Measurements from ENCODE around the gene C1orf87. TPM values are rescaled to one million over a fixed set of nuclear protein-coding genes. Genes with fewer than 3 reads are reported as not detected.

The C1orf87 gene, protein sequence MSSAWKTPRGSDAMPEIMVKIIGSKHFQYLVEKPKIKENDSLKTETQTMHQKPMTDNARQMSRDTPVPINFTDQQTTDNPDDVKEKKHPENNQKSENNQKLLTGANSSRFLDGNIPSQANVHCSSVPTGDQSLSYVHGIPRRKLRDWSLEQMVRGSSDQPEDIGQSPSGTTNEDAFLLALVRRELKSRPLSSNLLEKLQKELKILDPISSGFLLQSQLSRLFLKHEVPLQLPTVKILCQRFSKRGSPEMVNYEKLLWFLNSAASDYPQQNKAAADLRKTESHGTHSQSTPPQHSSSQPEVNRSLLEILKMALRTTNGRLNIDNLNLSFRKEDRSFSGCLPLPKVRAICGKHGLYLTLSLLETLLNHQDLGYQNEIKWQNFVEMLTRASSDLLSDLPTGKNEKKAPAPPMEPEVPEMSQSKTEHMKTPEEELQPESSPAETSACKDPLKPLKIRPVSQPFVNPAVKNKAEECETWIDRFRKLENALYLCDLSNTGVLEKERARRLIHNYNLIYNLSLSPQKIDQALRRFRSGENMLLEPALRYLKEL
- not detected for polyA plus RNA-seq (2013, experiment 1 of 2)
- polyA plus RNA-seq (2013, experiment 2 of 2): not detected

GRCh38 chr1:60073605-60074278 lies at the start of gene C1orf87:
TSS of gene C1orf87 (minus strand) at chr1:60073770. CDS start at chr1:60072643, 1,127 bp downstream.
- H3K36me3 ChIP-seq (replicated peaks in 1 of 2; ENCODE audit: control insufficient read depth in 2 of 2, insufficient read depth in 2 of 2, low read length in 2 of 2): no peaks in the 10 kb centered on the region
- peak; percentile 11 for DNase-seq (ENCODE audit: low spot score)
- no peak within 1 kb of the TSS for H3K23ac ChIP-seq (ENCODE audit: low read depth, low read length, poor library complexity)
- H2BK12ac ChIP-seq (ENCODE audit: low read length): no peak within 1 kb of the TSS
- H2AFZ ChIP-seq (ENCODE audit: low read length): no peak within 1 kb of the TSS
- peak within 1 kb of the TSS; percentile 58 for H3K4me2 ChIP-seq (ENCODE audit: insufficient read depth, low read length, poor library complexity, severe bottlenecking)
- no peak within 1 kb of the TSS for H3K9ac ChIP-seq (ENCODE audit: low read depth, low read length, poor library complexity)
- H3K79me1 ChIP-seq (ENCODE audit: low read depth, low read length): no peaks in the 10 kb centered on the region
- no peak within 1 kb of the TSS for H2BK120ac ChIP-seq (ENCODE audit: low read depth, low read length)
- H2BK5ac ChIP-seq (ENCODE audit: low read length): no peak within 1 kb of the TSS
- H3K18ac ChIP-seq (ENCODE audit: low read length): no peak within 1 kb of the TSS
- H2BK15ac ChIP-seq (ENCODE audit: low read length): no peak within 1 kb of the TSS
- H3K14ac ChIP-seq (ENCODE audit: low read length): peak within 1 kb of the TSS; percentile 67
- no peak within 1 kb of the TSS for H2AK5ac ChIP-seq (ENCODE audit: low read depth, low read length)
- H3K27me3 ChIP-seq (ENCODE audit: control insufficient read depth in 3 of 3, insufficient read depth in 3 of 3, low read depth in 1 of 3, low read length in 3 of 3): peaks cover 0 to 21% (median 8%) of the 10 kb centered on the region in 3 experiments
- peaks cover 0 to 2% of the 10 kb centered on the region in 2 donors for H3K4me1 ChIP-seq (ENCODE audit: control insufficient read depth in 2 of 2, insufficient read depth in 1 of 2, low read depth in 1 of 2, low read length in 2 of 2)
- no CpG with 5 or more reads among the region's 36 CpGs for WGBS, 2 donors (ENCODE audit: extremely low coverage in 2 of 2, insufficient read length in 2 of 2, insufficient replicate concordance in 1 of 2)
- no peak within 1 kb of the TSS for H3K27ac ChIP-seq (replicated peaks; ENCODE audit: low read length)
- H3K4me3 ChIP-seq (ENCODE audit: low read length in 2 of 2): peak within 1 kb of the TSS in 1 of 2 donors; percentile 75
- no peaks in the 10 kb centered on the region for H3K9me3 ChIP-seq (replicated peaks in 1 of 2; ENCODE audit: control insufficient read depth in 2 of 2, insufficient read depth in 1 of 2, low read depth in 1 of 2, low read length in 2 of 2)
- H3K4ac ChIP-seq (ENCODE audit: low read length): no peak within 1 kb of the TSS
- H4K8ac ChIP-seq (ENCODE audit: low read depth, low read length): no peak within 1 kb of the TSS
- H4K91ac ChIP-seq (ENCODE audit: low read depth, low read length, poor library complexity): no peak within 1 kb of the TSS

GRCh38 chr1:60118085-60118484 lies 44.5 kb upstream of the C1orf87 start:
- H3K27ac ChIP-seq (replicated peaks; ENCODE audit: low read length): no peak overlapping the region
- H2BK120ac ChIP-seq (ENCODE audit: low read depth, low read length): no peak overlapping the region
- H2BK5ac ChIP-seq (ENCODE audit: low read length): no peak overlapping the region

DNA sequence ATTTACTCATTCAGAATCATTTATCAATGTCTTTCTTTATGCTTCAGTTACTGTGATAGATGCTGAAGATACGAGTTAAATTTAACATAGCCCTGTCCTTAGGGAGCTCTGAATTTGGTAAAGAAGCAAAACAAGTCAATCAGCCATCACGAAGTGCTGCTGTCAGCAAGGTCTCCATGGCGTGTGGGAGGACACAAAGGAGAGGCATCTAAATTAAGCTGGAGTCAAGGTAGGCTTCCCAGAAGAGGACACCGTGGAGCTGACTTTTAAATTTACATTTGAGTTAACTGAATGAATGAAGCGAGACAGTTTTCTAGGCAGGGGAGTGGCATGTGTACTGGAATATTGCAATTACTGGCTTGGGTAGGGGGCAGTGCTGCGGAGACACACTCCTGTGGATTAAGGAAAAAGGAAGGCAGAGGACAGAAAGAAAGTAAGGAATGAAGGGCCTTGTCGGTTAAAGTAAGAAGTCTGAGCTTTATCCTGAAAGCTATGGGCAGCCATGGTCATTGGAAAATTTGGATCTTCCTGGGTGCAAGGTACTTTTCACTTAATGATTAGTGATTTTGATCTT lies 41.3 kb upstream of the C1orf87 start:
- no CpG with 5 or more reads among the region's 7 CpGs for WGBS, 2 donors (ENCODE audit: extremely low coverage in 2 of 2, insufficient read length in 2 of 2, insufficient replicate concordance in 1 of 2)
- Histone ChIP-seq H3K36me3 (replicated peaks in 1 of 2; ENCODE audit: control insufficient read depth in 2 of 2, insufficient read depth in 2 of 2, low read length in 2 of 2) (no peaks in the 10 kb centered on the region), H2BK12ac (ENCODE audit: low read length) (no peak overlapping the region), H3K9ac (ENCODE audit: low read depth, low read length, poor library complexity) (no peak overlapping the region), H3K79me1 (ENCODE audit: low read depth, low read length) (no peaks in the 10 kb centered on the region), H3K27ac (replicated peaks; ENCODE audit: low read length) (no peak overlapping the region), H3K4me2 (ENCODE audit: insufficient read depth, low read length, poor library complexity, severe bottlenecking) (no peak overlapping the region), H3K23ac (ENCODE audit: low read depth, low read length, poor library complexity) (no peak overlapping the region), H2AK5ac (ENCODE audit: low read depth, low read length) (no peak overlapping the region), H2BK120ac (ENCODE audit: low read depth, low read length) (no peak overlapping the region), H3K4me1 (ENCODE audit: control insufficient read depth in 2 of 2, insufficient read depth in 1 of 2, low read depth in 1 of 2, low read length in 2 of 2) (peaks cover 3 to 5% of the 10 kb centered on the region in 2 donors), H4K8ac (ENCODE audit: low read depth, low read length) (no peak overlapping the region), H3K9me3 (replicated peaks in 1 of 2; ENCODE audit: control insufficient read depth in 2 of 2, insufficient read depth in 1 of 2, low read depth in 1 of 2, low read length in 2 of 2) (no peaks in the 10 kb centered on the region), H2AFZ (ENCODE audit: low read length) (peak overlapping the region; percentile 65), H2BK5ac (ENCODE audit: low read length) (no peak overlapping the region), H3K4me3 (ENCODE audit: low read length in 2 of 2) (no peak overlapping the region), H4K91ac (ENCODE audit: low read depth, low read length, poor library complexity) (no peak overlapping the region), H2BK15ac (ENCODE audit: low read length) (no peak overlapping the region), H3K4ac (ENCODE audit: low read length) (no peak overlapping the region), H3K27me3 (ENCODE audit: control insufficient read depth in 3 of 3, insufficient read depth in 3 of 3, low read depth in 1 of 3, low read length in 3 of 3) (peaks cover 0 to 2% (median 0%) of the 10 kb centered on the region in 3 experiments), H3K18ac (ENCODE audit: low read length) (no peak overlapping the region), H3K14ac (ENCODE audit: low read length) (no peak overlapping the region)
- DNase-seq (ENCODE audit: low spot score): peak; percentile 6

More at GRCh38 chr1:60118085-60118484, 44.5 kb upstream of the C1orf87 start:
- no peak overlapping the region for H3K14ac ChIP-seq (ENCODE audit: low read length)
- H3K4me1 ChIP-seq (ENCODE audit: control insufficient read depth in 2 of 2, insufficient read depth in 1 of 2, low read depth in 1 of 2, low read length in 2 of 2): peaks cover 3 to 5% of the 10 kb centered on the region in 2 donors
- no peak overlapping the region for H3K4me2 ChIP-seq (ENCODE audit: insufficient read depth, low read length, poor library complexity, severe bottlenecking)
- DNase-seq (ENCODE audit: low spot score): no peak
- no peak overlapping the region for H2BK12ac ChIP-seq (ENCODE audit: low read length)
- no peak overlapping the region for H3K23ac ChIP-seq (ENCODE audit: low read depth, low read length, poor library complexity)
- H4K91ac ChIP-seq (ENCODE audit: low read depth, low read length, poor library complexity): no peak overlapping the region
- no peaks in the 10 kb centered on the region for H3K36me3 ChIP-seq (replicated peaks in 1 of 2; ENCODE audit: control insufficient read depth in 2 of 2, insufficient read depth in 2 of 2, low read length in 2 of 2)
- no peak overlapping the region for H3K4ac ChIP-seq (ENCODE audit: low read length)
- no peak overlapping the region for H3K18ac ChIP-seq (ENCODE audit: low read length)
- WGBS, 2 donors (ENCODE audit: extremely low coverage in 2 of 2, insufficient read length in 2 of 2, insufficient replicate concordance in 1 of 2): no CpG with 5 or more reads among the region's 4 CpGs
- H2AK5ac ChIP-seq (ENCODE audit: low read depth, low read length): no peak overlapping the region
- H4K8ac ChIP-seq (ENCODE audit: low read depth, low read length): no peak overlapping the region
- H3K4me3 ChIP-seq (ENCODE audit: low read length in 2 of 2): no peak overlapping the region
- no peak overlapping the region for H2BK15ac ChIP-seq (ENCODE audit: low read length)
- H3K79me1 ChIP-seq (ENCODE audit: low read depth, low read length): no peaks in the 10 kb centered on the region
- H2AFZ ChIP-seq (ENCODE audit: low read length): no peak overlapping the region
- no peaks in the 10 kb centered on the region for H3K9me3 ChIP-seq (replicated peaks in 1 of 2; ENCODE audit: control insufficient read depth in 2 of 2, insufficient read depth in 1 of 2, low read depth in 1 of 2, low read length in 2 of 2)
- H3K9ac ChIP-seq (ENCODE audit: low read depth, low read length, poor library complexity): no peak overlapping the region
- no peaks in the 10 kb centered on the region for H3K27me3 ChIP-seq (ENCODE audit: control insufficient read depth in 3 of 3, insufficient read depth in 3 of 3, low read depth in 1 of 3, low read length in 3 of 3)

Data from neuronal stem cell (in vitro differentiated cells).